Activated CD8-positive, alpha-beta memory T cell treated with anti-CD3 and anti-CD28 coated beads for 1 hour (primary cell): ENCODE data around the gene CHCHD6.

Source experiments
- DNase-seq, 2 donors: peaks; one replicate each; pipeline ENCODE4 v3.0.0-alpha.2; 2020; ENCODE audit warnings: low read depth in 1 of 2; ENCODE audit errors: extremely low read depth in 1 of 2

Gene CHCHD6

GRCh38 chr3:126889276-126890201, 185.5 kb downstream of the CHCHD6 start:
- no peak for DNase-seq

GRCh38 chr3:126891141-126891540, 187.1 kb downstream of the CHCHD6 start:
- DNase-seq = no peak

GRCh38 chr3:126891791-126892190, 187.8 kb downstream of the CHCHD6 start:
- no peak for DNase-seq

- no peak for DNase-seq
Measured at GRCh38 chr3:126893651-126894050, 189.6 kb downstream of the CHCHD6 start.

GRCh38 chr3:126894475-126894874, 190.4 kb downstream of the CHCHD6 start:
- no peak for DNase-seq

GRCh38 chr3:126895178-126896066, 191.4 kb downstream of the CHCHD6 start:
- DNase-seq = no peak

- no peak for DNase-seq
Measured at GRCh38 chr3:126896067-126896441, 192.0 kb downstream of the CHCHD6 start.

GRCh38 chr3:126896968-126897367, 192.9 kb downstream of the CHCHD6 start:
- no peak for DNase-seq

GRCh38 chr3:126897943-126898342, 193.9 kb downstream of the CHCHD6 start:
- DNase-seq = no peak

- no peak for DNase-seq
Measured at GRCh38 chr3:126900859-126901540, 197.0 kb downstream of the CHCHD6 start.

GRCh38 chr3:126901631-126902030, 197.6 kb downstream of the CHCHD6 start:
- DNase-seq = no peak

- DNase-seq = no peak
Measured at GRCh38 chr3:126903521-126903920, 199.5 kb downstream of the CHCHD6 start.

GRCh38 chr3:126907557-126907956, 203.5 kb downstream of the CHCHD6 start:
- no peak for DNase-seq

GRCh38 chr3:126908752-126909275, 204.8 kb downstream of the CHCHD6 start:
- DNase-seq = no peak

GRCh38 chr3:126910231-126910630, 206.2 kb downstream of the CHCHD6 start:
- no peak for DNase-seq

- DNase-seq = peak; percentile 9 to 24
Measured at GRCh38 chr3:126911162-126912026, 207.4 kb downstream of the CHCHD6 start.

GRCh38 chr3:126912027-126912422, 208.0 kb downstream of the CHCHD6 start:
- no peak for DNase-seq

- no peak for DNase-seq
Measured at GRCh38 chr3:126912491-126913195, 208.6 kb downstream of the CHCHD6 start.

GRCh38 chr3:126913524-126913923, 209.5 kb downstream of the CHCHD6 start:
- no peak for DNase-seq
